ENCODE data around the gene SYNE4.

Gene SYNE4

GRCh38 chr19:36008336-36008978 lies at the start of gene SYNE4:
SYNE4 (minus strand) TSS chr19:36008813; CDS start chr19:36008681, 132 bp downstream.
- no peak for TF ChIP-seq CTCF (IDR thresholded peaks at IDR 0.05; ENCODE audit: low read depth, low read length, missing control alignments)
- peak within 1 kb of the TSS; percentile 26 for H3K4me3 ChIP-seq (ENCODE audit: low read depth, low read length)
- DNase-seq (ENCODE audit: low read depth): no peak

- peak within 1 kb of the TSS; percentile 59 for H3K4me3 ChIP-seq (ENCODE audit: low read depth, low read length)
- TF ChIP-seq CTCF (IDR thresholded peaks at IDR 0.05; ENCODE audit: low read depth, low read length, missing control alignments): no peak
- DNase-seq (ENCODE audit: low read depth): peak; percentile 58
These were observed 46.4 kb upstream of the SYNE4 start, which contains the start of gene WDR62 for GRCh38 chr19:36054733-36055686. WDR62 (plus strand) TSS chr19:36054897; CDS start chr19:36054972, 75 bp downstream.

GRCh38 chr19:36054119-36054732 lies 45.6 kb upstream of the SYNE4 start, which contains the start of gene THAP8:
THAP8 (minus strand) TSS chr19:36054285; CDS start chr19:36054217, 68 bp downstream.
- TF ChIP-seq CTCF (IDR thresholded peaks at IDR 0.05; ENCODE audit: low read depth, low read length, missing control alignments): peak; percentile 48
- peak within 1 kb of the TSS; percentile 59 for H3K4me3 ChIP-seq (ENCODE audit: low read depth, low read length)
- peak; percentile 98 for DNase-seq (ENCODE audit: low read depth)

GRCh38 chr19:36051637-36052036 lies 43.0 kb upstream of the SYNE4 start:
- no peak for DNase-seq (ENCODE audit: low read depth)
- H3K4me3 ChIP-seq (ENCODE audit: low read depth, low read length): no peak overlapping the region
- TF ChIP-seq CTCF (IDR thresholded peaks at IDR 0.05; ENCODE audit: low read depth, low read length, missing control alignments): no peak

GRCh38 chr19:36051236-36051635 lies 42.6 kb upstream of the SYNE4 start:
- no peak for TF ChIP-seq CTCF (IDR thresholded peaks at IDR 0.05; ENCODE audit: low read depth, low read length, missing control alignments)
- H3K4me3 ChIP-seq (ENCODE audit: low read depth, low read length): no peak overlapping the region
- no peak for DNase-seq (ENCODE audit: low read depth)

- TF ChIP-seq CTCF (IDR thresholded peaks at IDR 0.05; ENCODE audit: low read depth, low read length, missing control alignments): no peak
- no peak for DNase-seq (ENCODE audit: low read depth)
- no peak overlapping the region for H3K4me3 ChIP-seq (ENCODE audit: low read depth, low read length)
These were observed 40.6 kb upstream of the SYNE4 start for GRCh38 chr19:36049080-36049698.
